ENCODE results near the gene MICA. TPM values are rescaled to one million over a fixed set of nuclear protein-coding genes. Genes with fewer than 3 reads are reported as not detected.
"Not testable (repeated sequence)": the region's sequence is repeated elsewhere in the genome, so short reads cannot be mapped to it uniquely, and the experiment has no call there.

MICA gene
- total RNA-seq, 1 donor from 2014 or later = 9.9 TPM

GRCh38 chr6:31405996-31406395 lies 2.6 kb downstream of the MICA start:
- Histone ChIP-seq H3K4me3 (no peak overlapping the region), H3K27me3 (ENCODE audit: low read depth) (no peaks in the 10 kb centered on the region), H3K27ac (replicated peaks) (no peak overlapping the region), H3K4me1 (peaks cover 94% of the 10 kb centered on the region), H3K36me3 (peaks cover 1% of the 10 kb centered on the region), H3K9me3 (replicated peaks) (peaks cover 3% of the 10 kb centered on the region)
- intact Hi-C loops (cut with micrococcal nuclease) = no loop called here
- DNase-seq = no peak
- no peak for TF ChIP-seq CTCF (IDR thresholded peaks at IDR 0.05; ENCODE audit: borderline replicate concordance)

GRCh38 chr6:31407699-31408098 lies 4.3 kb downstream of the MICA start:
- H3K27ac ChIP-seq (replicated peaks) = no peak overlapping the region
- no peaks in the 10 kb centered on the region for H3K27me3 ChIP-seq (ENCODE audit: low read depth)
- TF ChIP-seq CTCF (IDR thresholded peaks at IDR 0.05; ENCODE audit: borderline replicate concordance) = no peak
- no peak for DNase-seq
- H3K36me3 ChIP-seq = peaks cover 18% of the 10 kb centered on the region
- intact Hi-C loops (cut with micrococcal nuclease) = no loop called here
- peaks cover 3% of the 10 kb centered on the region for H3K9me3 ChIP-seq (replicated peaks)
- H3K4me1 ChIP-seq = peaks cover 85% of the 10 kb centered on the region
- no peak overlapping the region for H3K4me3 ChIP-seq

- intact Hi-C loops (cut with micrococcal nuclease) = no loop called here
- H3K27me3 ChIP-seq (ENCODE audit: low read depth) = no peaks in the 10 kb centered on the region
- peaks cover 62% of the 10 kb centered on the region for H3K36me3 ChIP-seq
- H3K27ac ChIP-seq (replicated peaks) = no peak overlapping the region
- peaks cover 5% of the 10 kb centered on the region for H3K9me3 ChIP-seq (replicated peaks)
- no peak for DNase-seq
- no peak for TF ChIP-seq CTCF (IDR thresholded peaks at IDR 0.05; ENCODE audit: borderline replicate concordance)
- peaks cover 42% of the 10 kb centered on the region for H3K4me1 ChIP-seq
- H3K4me3 ChIP-seq = no peak overlapping the region
These were observed 9.1 kb downstream of the MICA start for GRCh38 chr6:31412506-31412905.

GRCh38 chr6:31414148-31414770 lies 10.9 kb downstream of the MICA start:
- Histone ChIP-seq H3K36me3 (peaks cover 67% of the 10 kb centered on the region), H3K4me1 (peaks cover 25% of the 10 kb centered on the region), H3K9me3 (replicated peaks) (peaks cover 13% of the 10 kb centered on the region)
- H3K27ac ChIP-seq (replicated peaks); DNase-seq; intact Hi-C loops (cut with micrococcal nuclease); H3K4me3 ChIP-seq; H3K27me3 ChIP-seq (ENCODE audit: low read depth): not testable (repeated sequence)

- no peak for DNase-seq
- H3K4me3 ChIP-seq = no peak overlapping the region
- no peak overlapping the region for H3K27ac ChIP-seq (replicated peaks)
- TF ChIP-seq CTCF (IDR thresholded peaks at IDR 0.05; ENCODE audit: borderline replicate concordance) = no peak
- intact Hi-C loops (cut with micrococcal nuclease) = no loop called here
- H3K27me3 ChIP-seq (ENCODE audit: low read depth) = no peaks in the 10 kb centered on the region
- H3K4me1 ChIP-seq = peaks cover 19% of the 10 kb centered on the region
- peaks cover 67% of the 10 kb centered on the region for H3K36me3 ChIP-seq
- H3K9me3 ChIP-seq (replicated peaks) = peaks cover 13% of the 10 kb centered on the region
These were observed 11.4 kb downstream of the MICA start for GRCh38 chr6:31414771-31415265.

- Histone ChIP-seq H3K36me3 (peaks cover 61% of the 10 kb centered on the region), H3K27ac (replicated peaks) (no peak overlapping the region)
These were observed 13.1 kb downstream of the MICA start for GRCh38 chr6:31416394-31417014.

More at GRCh38 chr6:31416394-31417014, 13.1 kb downstream of the MICA start:
- Histone ChIP-seq H3K4me3 (no peak overlapping the region), H3K4me1 (peaks cover 2% of the 10 kb centered on the region), H3K27me3 (ENCODE audit: low read depth) (no peaks in the 10 kb centered on the region), H3K9me3 (replicated peaks) (peaks cover 13% of the 10 kb centered on the region)
- intact Hi-C loops (cut with micrococcal nuclease) = no loop called here
- TF ChIP-seq CTCF (IDR thresholded peaks at IDR 0.05; ENCODE audit: borderline replicate concordance) = no peak
- no peak for DNase-seq
